Ishikawa (cell line): ENCODE measurements around the gene KCNQ1OT1.

Experiments used
- CEBPB ChIP-seq: IDR thresholded peaks from 2 replicates; pipeline ENCODE4 v1.6.1; 2012
- CREB1 ChIP-seq: IDR thresholded peaks from 2 replicates; pipeline ENCODE4 v1.6.1; 2012; ENCODE audit warnings: low read depth
- EGR1 ChIP-seq: IDR thresholded peaks from 2 replicates; pipeline ENCODE4 v1.6.1; 2012
- EP300 ChIP-seq: IDR thresholded peaks from 2 replicates; pipeline ENCODE4 v1.6.1; 2012; ENCODE audit warnings: borderline replicate concordance
- FOXM1 ChIP-seq: IDR thresholded peaks from 2 replicates; pipeline ENCODE4 v1.6.1; 2012; ENCODE audit warnings: low read depth, borderline replicate concordance
- MAX ChIP-seq: IDR thresholded peaks from 2 replicates; pipeline ENCODE4 v1.6.1; 2012
- NFIC ChIP-seq: IDR thresholded peaks from 2 replicates; pipeline ENCODE4 v1.6.1; 2012
- RAD21 ChIP-seq: IDR thresholded peaks from 2 replicates; pipeline ENCODE4 v1.6.1; 2012; ENCODE audit warnings: low read depth
- REST ChIP-seq: IDR thresholded peaks from 2 replicates; pipeline ENCODE4 v1.6.1; 2012; ENCODE audit warnings: low read depth, mild to moderate bottlenecking
- TAF1 ChIP-seq: IDR thresholded peaks from 2 replicates; pipeline ENCODE4 v1.6.1; 2012; ENCODE audit warnings: low read depth, mild to moderate bottlenecking
- TCF12 ChIP-seq: IDR thresholded peaks from 2 replicates; pipeline ENCODE4 v1.6.1; 2012; ENCODE audit warnings: low read depth
- TEAD4 ChIP-seq: IDR thresholded peaks from 2 replicates; pipeline ENCODE4 v1.6.1; 2012
- USF1 ChIP-seq: IDR thresholded peaks from 2 replicates; pipeline ENCODE4 v1.6.1; 2012
- YY1 ChIP-seq: IDR thresholded peaks from 2 replicates; pipeline ENCODE4 v1.6.1; 2012; ENCODE audit warnings: low read depth
- ZBTB7A ChIP-seq: IDR thresholded peaks from 2 replicates; pipeline ENCODE4 v1.6.1; 2012; ENCODE audit warnings: low read depth

KCNQ1OT1 gene

GRCh38 chr11:2711161-2711560 lies 11.4 kb upstream of the KCNQ1OT1 start:
- no peak for TF ChIP-seq REST
- TF ChIP-seq TCF12 = no peak
- no peak for TF ChIP-seq YY1
- no peak for TF ChIP-seq NFIC
- TF ChIP-seq CEBPB = no peak
- TF ChIP-seq EGR1 = no peak
- no peak for TF ChIP-seq CREB1
- TF ChIP-seq TAF1 = no peak
- TF ChIP-seq MAX = no peak
- no peak for TF ChIP-seq ZBTB7A
- TF ChIP-seq USF1 = no peak
- no peak for TF ChIP-seq TEAD4
- TF ChIP-seq FOXM1 = no peak
- no peak for TF ChIP-seq EP300
- no peak for TF ChIP-seq RAD21

GRCh38 chr11:2709429-2709828 lies 9.6 kb upstream of the KCNQ1OT1 start:
- no peak for TF ChIP-seq TAF1
- TF ChIP-seq CEBPB = peak; percentile 83

- TF ChIP-seq TEAD4 = no peak
- no peak for TF ChIP-seq RAD21
Observed at GRCh38 chr11:2708757-2709281, 9.0 kb upstream of the KCNQ1OT1 start.

GRCh38 chr11:2708151-2708581 lies 8.4 kb upstream of the KCNQ1OT1 start:
- no peak for TF ChIP-seq TAF1
- no peak for TF ChIP-seq YY1
- TF ChIP-seq ZBTB7A = no peak
- no peak for TF ChIP-seq TEAD4
- TF ChIP-seq TCF12 = no peak
- TF ChIP-seq CREB1 = no peak
- TF ChIP-seq REST = no peak
- no peak for TF ChIP-seq RAD21
- TF ChIP-seq NFIC = no peak
- no peak for TF ChIP-seq EP300
- no peak for TF ChIP-seq USF1
- no peak for TF ChIP-seq MAX
- TF ChIP-seq CEBPB = no peak
- TF ChIP-seq FOXM1 = no peak

- TF ChIP-seq TCF12 (no peak), USF1 (no peak), NFIC (no peak), TAF1 (no peak), TEAD4 (no peak), MAX (no peak), FOXM1 (no peak), CREB1 (no peak), ZBTB7A (no peak), EP300 (no peak), YY1 (no peak), REST (no peak), RAD21 (no peak), CEBPB (no peak), EGR1 (no peak)
Observed at GRCh38 chr11:2707736-2708135, 7.9 kb upstream of the KCNQ1OT1 start.
